Muscle of leg (tissue), 11 donors: ENCODE data around the gene SULT4A1. TPM values are rescaled to one million over a fixed set of nuclear protein-coding genes. Genes with fewer than 3 reads are reported as not detected.
"Not testable (repeated sequence)": the region's sequence is repeated elsewhere in the genome, so short reads cannot be mapped to it uniquely, and the experiment has no call there.

Experiments used
- DNase-seq: peaks from one replicate; pipeline ENCODE4 v3.0.0; 2013
- H3K27ac ChIP-seq: one replicate; pipeline ENCODE4 v1.5.1; 2013; ENCODE audit warnings: mild to moderate bottlenecking, low read length, control low read depth
- H3K27me3 ChIP-seq: one replicate; pipeline ENCODE4 v1.6.1; 2013; ENCODE audit warnings: low read length; ENCODE audit not compliant: control insufficient read depth, insufficient read depth
- H3K36me3 ChIP-seq: one replicate; pipeline ENCODE4 v1.6.1; 2013; ENCODE audit warnings: low read length; ENCODE audit not compliant: control insufficient read depth, insufficient read depth
- H3K4me1 ChIP-seq: one replicate; pipeline ENCODE4 v1.6.1; 2013; ENCODE audit warnings: low read length; ENCODE audit not compliant: control insufficient read depth, insufficient read depth
- H3K4me3 ChIP-seq: one replicate; pipeline ENCODE4 v1.5.1; 2013; ENCODE audit warnings: low read length, control low read depth
- H3K9me3 ChIP-seq: replicated peaks from 2 replicates; pipeline ENCODE4 v1.6.1; 2013; ENCODE audit warnings: low read depth, low read length; ENCODE audit not compliant: control insufficient read depth
- WGBS: methylation state at CpG from one replicate; pipeline ENCODE4 v1.1.5; 2013; ENCODE audit warnings: missing lambda C conversion rate; ENCODE audit not compliant: insufficient coverage; 5-methylcytosine and 5-hydroxymethylcytosine counted together
- polyA plus RNA-seq, 8 donors: library from polyadenylated mRNA; unstranded; fragments of 120-200 nt; gene quantifications; one replicate each; pipeline versions ENCODE4 v1.2.1 to v1.2.3, GENCODE V29; 2013; ENCODE audit warnings: inconsistent platforms in 1 of 8, low replicate concordance in 1 of 8; ENCODE audit not compliant: insufficient read length in 8 of 8, insufficient read depth in 1 of 8
- total RNA-seq: library from RNA; stranded (reverse); fragments of 120-200 nt; gene quantifications from one replicate; pipeline ENCODE4 v1.2.4, GENCODE V29; 2013

Gene SULT4A1
- total and polyA plus RNA-seq, 9 donors, result 0.92 to 4.3 (median 2.3) TPM

DNA sequence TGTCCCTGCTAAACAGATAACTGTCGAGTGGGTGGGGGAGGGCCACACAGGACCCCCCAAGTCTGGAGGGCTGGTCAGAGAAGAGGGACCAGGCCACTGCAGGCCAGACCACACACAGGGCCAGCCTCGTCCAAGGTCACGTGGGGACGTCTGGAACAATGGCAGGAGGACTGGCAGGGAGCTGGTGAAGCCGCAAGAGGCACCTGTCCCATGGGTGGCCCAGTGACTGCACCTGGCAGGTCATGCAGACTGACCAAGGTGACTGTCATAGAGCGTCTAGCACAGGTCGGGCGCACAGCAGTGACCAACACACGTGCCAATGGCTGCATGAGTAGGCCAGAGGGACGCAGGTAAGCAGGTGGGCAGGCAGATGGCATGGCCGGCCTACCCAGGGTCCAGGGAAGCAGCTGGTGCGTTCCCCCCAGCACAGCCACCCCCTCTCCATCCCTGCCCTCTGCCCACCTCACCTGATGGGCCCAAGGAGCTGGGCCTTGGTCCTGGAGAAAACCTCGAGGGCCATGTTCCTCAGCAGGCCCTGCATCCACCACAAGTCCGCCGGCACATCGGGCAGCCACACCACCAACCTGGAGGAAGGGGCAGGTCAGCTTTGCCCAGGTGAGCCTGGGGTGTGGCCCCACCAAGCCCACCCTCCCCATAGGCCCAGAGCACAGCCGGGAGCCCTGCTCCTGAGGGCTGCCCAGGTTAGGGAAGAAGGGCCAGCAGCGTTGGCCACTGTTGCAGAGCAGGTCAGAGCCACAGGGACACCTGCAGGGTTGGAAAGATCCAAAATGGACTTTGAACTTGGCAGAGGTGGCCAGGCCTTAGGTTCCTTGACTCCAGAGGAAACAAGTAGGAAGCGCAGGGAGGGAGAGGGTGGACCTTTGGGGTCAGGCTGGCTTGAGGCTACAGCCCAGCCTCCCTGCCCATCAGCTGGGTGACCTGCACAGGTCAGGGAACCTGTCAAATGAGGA is 19.1 kb upstream of the SULT4A1 start:
- H3K9me3 ChIP-seq, result no peaks in the 10 kb centered on the region
- no peaks in the 10 kb centered on the region for H3K36me3 ChIP-seq
- no peak overlapping the region for H3K27ac ChIP-seq
- no peak overlapping the region for H3K4me3 ChIP-seq
- WGBS, result 82% methylated on average over 17 of the region's 19 CpGs
- H3K27me3 ChIP-seq, result peaks cover 7% of the 10 kb centered on the region
- H3K4me1 ChIP-seq, result no peaks in the 10 kb centered on the region
- DNase-seq, result no peak

DNA sequence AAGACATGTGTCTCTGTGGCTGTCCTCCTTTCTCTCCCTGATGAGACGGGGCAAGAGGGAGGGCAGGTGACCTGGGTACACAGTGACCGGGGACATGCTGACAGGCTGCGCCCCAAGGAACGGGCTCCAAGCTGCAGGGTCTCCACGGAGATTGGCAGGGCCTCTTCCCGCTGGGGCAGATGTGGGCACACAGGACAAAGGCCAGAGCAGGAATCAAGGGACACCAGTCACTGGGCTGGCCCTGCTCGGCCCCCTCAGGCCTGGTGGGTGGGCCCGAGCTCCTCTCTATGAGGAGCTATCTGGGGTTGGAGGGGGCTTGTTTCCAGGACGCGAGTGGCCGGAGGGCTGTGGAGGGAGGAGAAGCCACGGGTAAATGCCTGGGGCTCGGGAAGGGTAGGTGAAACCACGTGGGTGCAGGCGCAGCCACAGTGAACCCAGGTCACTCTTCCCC is 18.3 kb upstream of the SULT4A1 start:
- Histone ChIP-seq H3K36me3 (no peaks in the 10 kb centered on the region), H3K27me3 (peaks cover 3% of the 10 kb centered on the region), H3K9me3 (no peaks in the 10 kb centered on the region), H3K4me1 (no peaks in the 10 kb centered on the region), H3K4me3 (no peak overlapping the region), H3K27ac (no peak overlapping the region)
- 72% methylated on average over 12 of the region's 15 CpGs for WGBS
- no peak for DNase-seq

DNA sequence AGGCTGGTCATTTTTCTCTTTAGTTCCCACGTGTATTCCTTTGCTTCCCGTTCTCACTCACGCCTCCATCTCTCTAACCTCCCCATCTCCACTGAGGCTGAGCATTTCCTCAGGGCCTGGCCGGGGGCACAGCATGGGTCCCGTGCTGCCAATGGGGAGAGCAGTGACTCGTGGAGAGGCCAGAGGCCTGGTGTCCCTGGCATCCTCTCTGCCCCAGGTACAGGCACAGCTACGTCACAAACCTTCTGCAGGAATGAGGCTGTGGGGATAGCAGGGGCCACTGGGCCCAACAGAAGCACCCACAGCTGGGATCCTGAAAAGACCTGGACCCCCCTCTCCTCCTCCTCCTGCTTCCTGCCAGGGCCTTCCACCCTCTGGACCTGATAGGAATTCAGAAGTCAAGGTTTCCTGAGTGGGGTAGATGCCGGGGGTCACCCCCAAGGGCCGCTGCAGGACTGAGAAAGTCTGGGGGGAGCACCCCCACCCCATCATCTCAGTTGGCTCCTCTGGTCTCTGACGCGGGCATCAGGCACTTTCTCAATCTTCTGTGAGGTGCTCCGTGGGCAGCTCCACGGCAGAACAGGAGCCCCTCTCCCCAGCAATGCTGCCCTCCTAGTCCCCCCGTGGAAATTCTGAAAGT is 17.7 kb upstream of the SULT4A1 start:
- Histone ChIP-seq H3K27ac (no peak overlapping the region), H3K27me3 (no peaks in the 10 kb centered on the region), H3K4me3 (no peak overlapping the region), H3K36me3 (no peaks in the 10 kb centered on the region), H3K9me3 (no peaks in the 10 kb centered on the region), H3K4me1 (no peaks in the 10 kb centered on the region)
- 91% methylated on average over 9 of the region's 14 CpGs for WGBS
- DNase-seq, result no peak

DNA sequence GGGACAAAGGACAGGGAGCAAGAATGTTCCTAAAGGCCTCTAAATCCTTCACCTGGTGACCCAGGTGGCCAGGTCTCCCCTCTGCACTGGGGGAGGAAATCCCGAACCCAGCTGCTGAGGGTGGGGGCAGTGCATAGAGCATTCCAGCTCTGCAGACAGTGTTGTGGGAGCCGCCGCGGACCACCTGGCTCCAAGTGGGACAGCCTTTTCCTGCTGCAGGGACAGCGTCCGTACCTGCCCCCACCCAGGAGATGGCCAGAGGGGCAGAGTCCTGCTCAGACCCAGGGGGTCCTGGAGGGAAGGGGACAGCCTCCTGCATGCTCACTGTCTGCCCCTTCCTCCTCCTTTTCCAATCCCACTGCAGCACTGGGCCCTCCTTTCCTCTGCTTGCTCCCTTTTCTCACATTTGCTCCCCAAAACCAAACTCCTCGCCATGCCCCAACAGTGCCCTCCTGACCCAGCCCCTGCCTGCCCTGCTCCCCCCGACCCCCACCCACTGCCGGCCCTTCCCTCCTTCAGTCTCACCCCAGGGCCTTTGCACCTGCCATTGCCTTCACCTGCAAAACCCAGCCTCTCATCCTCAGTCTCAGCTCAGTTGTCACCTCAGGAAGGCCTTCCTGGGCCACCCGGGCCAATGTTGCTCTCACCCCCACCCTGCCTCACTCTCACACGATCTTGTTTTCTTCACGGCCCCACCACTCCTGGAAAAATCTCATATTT is 16.7 kb upstream of the SULT4A1 start:
- WGBS, result 67% methylated on average over 12 of the region's 12 CpGs
- no peak for DNase-seq
- Histone ChIP-seq H3K27me3 (no peaks in the 10 kb centered on the region), H3K36me3 (no peaks in the 10 kb centered on the region), H3K9me3 (no peaks in the 10 kb centered on the region), H3K4me3 (no peak overlapping the region), H3K4me1 (no peaks in the 10 kb centered on the region), H3K27ac (no peak overlapping the region)

DNA sequence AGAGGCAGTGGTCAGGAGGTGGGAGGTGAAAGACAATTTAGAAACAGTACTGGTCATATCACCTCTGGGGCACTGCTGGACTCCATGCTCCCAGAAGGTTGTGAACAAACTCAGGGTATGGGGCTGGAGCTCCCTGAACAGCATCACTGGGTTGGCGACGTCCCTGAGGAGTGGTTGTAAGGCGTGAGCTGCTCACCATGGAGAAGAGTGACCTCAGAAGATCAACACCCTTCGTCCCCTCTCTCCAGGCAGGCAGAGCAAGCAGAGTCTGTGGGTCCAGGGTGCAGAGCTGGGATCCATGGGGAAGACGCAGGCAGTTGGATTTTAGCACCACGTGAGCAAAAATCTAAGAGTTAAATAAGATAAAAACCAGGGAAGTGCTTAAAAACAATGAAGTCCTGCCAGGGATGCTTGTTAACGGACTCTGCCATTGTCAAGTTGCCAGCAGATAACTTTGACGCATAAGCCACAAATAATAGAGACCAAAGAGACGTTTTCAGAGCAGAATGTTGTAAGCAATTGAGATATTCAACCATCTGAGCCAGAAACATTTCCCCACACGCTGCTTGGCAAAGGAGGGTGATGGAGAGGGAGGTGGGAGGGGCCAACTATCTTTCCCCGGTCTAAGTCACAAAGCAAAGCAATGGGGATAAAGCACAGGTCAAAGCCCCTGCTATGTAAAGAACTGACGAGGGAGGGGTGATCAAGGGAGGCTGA is 15.9 kb upstream of the SULT4A1 start:
- H3K27me3 ChIP-seq, result no peaks in the 10 kb centered on the region
- H3K4me3 ChIP-seq, result no peak overlapping the region
- no peaks in the 10 kb centered on the region for H3K9me3 ChIP-seq
- no peak for DNase-seq
- H3K36me3 ChIP-seq, result no peaks in the 10 kb centered on the region
- 39% methylated on average over 6 of the region's 12 CpGs for WGBS
- H3K4me1 ChIP-seq, result no peaks in the 10 kb centered on the region
- H3K27ac ChIP-seq, result no peak overlapping the region

DNA sequence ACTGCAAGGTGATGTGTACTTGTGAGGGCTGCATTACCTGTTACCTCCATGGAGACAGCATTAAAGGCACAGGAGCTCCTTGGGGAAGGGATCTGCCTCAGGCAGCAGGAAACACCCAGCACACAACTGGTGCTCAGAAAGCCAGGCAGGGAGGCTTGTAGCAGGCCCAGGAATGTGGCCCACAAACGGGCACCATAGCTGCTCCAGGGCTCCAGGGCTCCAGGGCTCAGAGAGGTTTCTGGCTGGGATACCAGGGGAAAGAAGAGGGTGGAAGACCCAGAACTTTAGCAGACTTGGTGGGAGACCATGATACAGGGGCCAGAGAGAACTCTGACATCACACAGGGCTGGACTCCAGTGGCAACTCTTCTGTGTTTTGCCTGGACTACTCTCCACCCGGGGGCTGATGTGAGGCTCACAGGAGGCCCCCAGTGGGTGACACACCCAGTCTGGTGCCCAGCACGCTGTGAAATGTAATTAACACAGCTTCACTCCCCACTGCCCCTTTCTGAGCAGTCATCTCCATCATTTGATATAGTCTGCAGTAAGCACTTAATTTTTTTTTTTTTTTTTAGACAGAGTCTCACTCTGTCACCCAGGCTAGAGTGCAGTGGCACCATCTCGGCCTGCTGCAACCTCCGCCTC is 14.7 kb upstream of the SULT4A1 start:
- H3K4me3 ChIP-seq, result no peak overlapping the region
- no peaks in the 10 kb centered on the region for H3K4me1 ChIP-seq
- 63% methylated on average over 2 of the region's 5 CpGs for WGBS
- no peak overlapping the region for H3K27ac ChIP-seq
- H3K27me3 ChIP-seq, result no peaks in the 10 kb centered on the region
- H3K9me3 ChIP-seq, result no peaks in the 10 kb centered on the region
- no peaks in the 10 kb centered on the region for H3K36me3 ChIP-seq
- DNase-seq, result no peak

DNA sequence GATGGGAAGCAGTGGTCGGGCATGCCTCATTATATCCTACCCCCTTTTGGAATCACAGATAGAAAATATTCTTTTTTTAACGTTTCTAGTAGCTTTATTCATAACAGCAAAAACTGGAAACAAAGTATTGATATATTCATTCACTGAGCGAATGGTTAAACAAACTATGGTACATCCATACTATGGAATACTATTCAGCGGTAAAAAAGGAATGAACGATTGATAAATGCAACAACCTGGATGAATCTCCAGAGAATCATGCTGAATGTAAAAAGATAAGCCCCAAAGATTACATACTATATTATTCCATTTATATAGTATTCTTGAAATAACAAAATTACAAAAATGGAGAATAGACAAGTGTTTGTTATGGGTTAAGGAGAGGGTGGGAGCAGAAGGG is 7.5 kb upstream of the SULT4A1 start:
- no peaks in the 10 kb centered on the region for H3K27me3 ChIP-seq
- H3K27ac ChIP-seq, result no peak overlapping the region
- no peak for DNase-seq
- no CpG with 5 or more reads among the region's 5 CpGs for WGBS
- H3K4me1 ChIP-seq, result no peaks in the 10 kb centered on the region
- H3K4me3 ChIP-seq, result no peak overlapping the region
- no peaks in the 10 kb centered on the region for H3K36me3 ChIP-seq
- H3K9me3 ChIP-seq, result no peaks in the 10 kb centered on the region

DNA sequence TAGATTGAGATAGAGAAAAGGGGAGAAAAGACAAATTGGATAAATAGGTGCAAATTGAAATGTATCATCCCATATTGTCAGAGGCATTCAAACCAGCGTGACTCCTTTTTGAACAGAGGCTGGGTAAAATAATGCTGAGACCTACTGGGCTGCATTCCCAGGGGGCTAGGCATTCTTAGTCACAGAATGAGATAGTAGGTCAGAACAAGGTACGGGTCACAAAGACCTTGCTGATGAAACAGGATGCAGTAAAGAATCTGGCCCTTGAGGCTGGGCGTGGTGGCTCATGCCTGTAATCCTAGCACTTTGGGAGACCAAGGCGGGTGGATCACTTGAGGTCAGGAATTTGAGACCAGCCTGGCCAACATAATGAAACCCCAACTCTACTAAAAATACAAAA is 6.7 kb upstream of the SULT4A1 start:
- WGBS, result 60% methylated on average over 2 of the region's 4 CpGs
- not testable (repeated sequence) for H3K4me1 ChIP-seq, DNase-seq, H3K36me3 ChIP-seq, H3K27ac ChIP-seq, H3K4me3 ChIP-seq, H3K9me3 ChIP-seq, H3K27me3 ChIP-seq

DNA sequence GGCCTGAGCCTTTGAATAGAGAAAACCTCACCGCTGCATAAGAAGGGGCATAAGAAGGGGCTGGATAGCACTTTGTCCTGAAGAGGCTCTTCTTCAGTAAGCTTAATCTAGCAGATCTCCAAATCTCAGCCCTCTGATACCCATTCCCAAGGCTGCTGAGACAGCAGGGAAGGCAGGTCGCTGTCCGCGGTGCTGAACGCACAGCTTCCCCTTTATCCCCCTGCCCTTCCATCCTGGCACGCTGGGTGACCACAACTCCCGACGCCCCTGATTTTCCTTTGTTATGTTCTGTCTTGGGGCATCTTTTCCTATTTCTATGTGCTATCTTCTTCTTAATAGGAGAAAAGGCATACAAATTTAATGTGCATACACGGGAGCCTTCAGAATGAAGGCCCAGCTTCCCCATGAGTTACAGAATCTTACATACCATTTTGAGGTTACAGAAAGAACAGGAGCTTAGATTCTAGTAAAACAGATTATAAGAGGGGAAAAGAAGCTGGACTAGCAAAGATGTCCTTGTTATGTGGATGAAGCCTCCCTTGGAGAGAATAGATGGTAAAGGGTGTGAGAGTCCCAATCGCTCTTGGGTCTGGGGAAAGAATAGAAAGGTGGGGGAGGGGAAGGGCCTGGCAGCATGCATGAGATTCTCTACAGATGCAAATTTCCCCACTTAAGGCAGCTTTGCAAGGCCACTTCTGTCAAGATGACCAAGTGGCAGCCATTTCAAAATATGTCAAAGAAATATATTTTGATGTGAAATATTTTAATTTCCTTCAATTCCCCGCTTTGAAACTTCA is 5.7 kb upstream of the SULT4A1 start:
- no peaks in the 10 kb centered on the region for H3K36me3 ChIP-seq
- DNase-seq, result peak; percentile 86
- H3K9me3 ChIP-seq, result no peaks in the 10 kb centered on the region
- WGBS, result no CpG with 5 or more reads among the region's 11 CpGs
- H3K27ac ChIP-seq, result no peak overlapping the region
- no peaks in the 10 kb centered on the region for H3K4me1 ChIP-seq
- no peak overlapping the region for H3K4me3 ChIP-seq
- H3K27me3 ChIP-seq, result peaks cover 5% of the 10 kb centered on the region
